HEK293 (cell line): ENCODE results near the gene PLCZ1.

Experiments used
- CTCF ChIA-PET: fragments of 350-600 bp; formaldehyde crosslinking; extraction: SDS; loops from one replicate; lab custom pipeline; 2021; ENCODE audit warnings: antibody characterized with exemption; lab: Yijun Ruan, JAX
- POLR2A ChIA-PET: fragments of 300-600 bp; formaldehyde crosslinking; extraction: SDS; loops from one replicate; lab custom pipeline; 2020; ENCODE audit warnings: antibody characterized with exemption, inconsistent platforms; lab: Yijun Ruan, JAX
- H3K27ac ChIP-seq: fragments of 200-500 bp; sonication (Bioruptor generic); 2 replicates; pipeline ENCODE4 v1.5.1; 2014; ENCODE audit warnings: low read depth, low read length, control low read depth, inconsistent platforms; ENCODE audit errors: extremely low read depth
- H3K36me3 ChIP-seq, 2 experiments: fragments of 200-500 bp in 1 of 2; sonication (Bioruptor generic) in 1 of 2; 1 replicate in 1 of 2; 2 replicates in 1 of 2; pipeline ENCODE4 v1.5.1; 2014 to 2017; ENCODE audit warnings: inconsistent platforms in 2 of 2, low read length in 2 of 2; ENCODE audit not compliant: control insufficient read depth in 2 of 2, insufficient read depth in 1 of 2
- H3K4me1 ChIP-seq: fragments of 200-500 bp; sonication (Bioruptor generic); 2 replicates; pipeline ENCODE4 v1.5.1; 2014; ENCODE audit warnings: mild to moderate bottlenecking, low read length, inconsistent platforms; ENCODE audit not compliant: control insufficient read depth, insufficient read depth
- H3K4me3 ChIP-seq: 2 replicates; pipeline ENCODE4 v1.5.1; 2011; ENCODE audit warnings: low read depth, mild to moderate bottlenecking, control low read depth, low read length, moderate library complexity
- H3K9me3 ChIP-seq: fragments of 200-500 bp; sonication (Bioruptor generic); 2 replicates; pipeline ENCODE4 v1.5.1; 2014; ENCODE audit warnings: low read depth, low read length, inconsistent platforms; ENCODE audit not compliant: control insufficient read depth, insufficient read depth
- GLI4 ChIP-seq: fragments of 450-650 bp; formaldehyde crosslinking; IDR thresholded peaks from 2 replicates; pipeline ENCODE4 v1.5.1; 2016; ENCODE audit warnings: missing biosample characterization, missing genetic modification characterization
- MZF1 ChIP-seq: fragments of 450-650 bp; formaldehyde crosslinking; IDR thresholded peaks from 2 replicates; pipeline ENCODE4 v1.5.1; 2017; ENCODE audit warnings: missing biosample characterization, missing genetic modification characterization, borderline replicate concordance
- REPIN1 ChIP-seq: fragments of 450-650 bp; formaldehyde crosslinking; IDR thresholded peaks from 2 replicates; pipeline ENCODE4 v1.5.1; 2017; ENCODE audit warnings: missing biosample characterization, missing genetic modification characterization, low read depth
- SALL2 ChIP-seq: fragments of 450-650 bp; formaldehyde crosslinking; IDR thresholded peaks from 2 replicates; pipeline ENCODE4 v1.5.0; 2017; ENCODE audit warnings: missing biosample characterization, mild to moderate bottlenecking, missing genetic modification characterization, borderline replicate concordance
- SETDB1 ChIP-seq: IDR thresholded peaks from one replicate; pipeline ENCODE4 v1.6.1; 2017; ENCODE audit warnings: mild to moderate bottlenecking, low read length, moderate library complexity, mixed read lengths; ENCODE audit not compliant: insufficient read length
- TRIM28 ChIP-seq: IDR thresholded peaks from 2 replicates; pipeline ENCODE4 v1.6.1; 2011; ENCODE audit warnings: low read length, control low read depth, borderline replicate concordance
- ZBTB20 ChIP-seq: fragments of 450-650 bp; formaldehyde crosslinking; IDR thresholded peaks from 2 replicates; pipeline ENCODE4 v1.5.1; 2016; ENCODE audit warnings: missing biosample characterization, missing genetic modification characterization
- ZNF112 ChIP-seq: fragments of 450-650 bp; formaldehyde crosslinking; IDR thresholded peaks from 2 replicates; pipeline ENCODE4 v1.5.0; 2017; ENCODE audit warnings: missing biosample characterization, missing genetic modification characterization
- ZNF133 ChIP-seq: fragments of 450-650 bp; formaldehyde crosslinking; IDR thresholded peaks from 2 replicates; pipeline ENCODE4 v1.5.1; 2016; ENCODE audit warnings: missing biosample characterization, missing genetic modification characterization
- ZNF16 ChIP-seq: fragments of 450-650 bp; formaldehyde crosslinking; IDR thresholded peaks from 2 replicates; pipeline ENCODE4 v1.5.1; 2016; ENCODE audit warnings: low read depth, missing biosample characterization, missing genetic modification characterization
- ZNF350 ChIP-seq: fragments of 450-650 bp; formaldehyde crosslinking; IDR thresholded peaks from 2 replicates; pipeline ENCODE4 v1.5.0; 2017; ENCODE audit warnings: missing biosample characterization, mild to moderate bottlenecking, missing genetic modification characterization
- ZNF391 ChIP-seq: fragments of 450-650 bp; formaldehyde crosslinking; IDR thresholded peaks from 2 replicates; pipeline ENCODE4 v1.5.1; 2016; ENCODE audit warnings: low read depth, missing biosample characterization, missing genetic modification characterization, borderline replicate concordance
- ZNF48 ChIP-seq: fragments of 450-650 bp; formaldehyde crosslinking; IDR thresholded peaks from 2 replicates; pipeline ENCODE4 v1.5.1; 2016; ENCODE audit warnings: missing biosample characterization, missing genetic modification characterization
- ZNF529 ChIP-seq: fragments of 450-650 bp; formaldehyde crosslinking; IDR thresholded peaks from 2 replicates; pipeline ENCODE4 v1.5.1; 2017; ENCODE audit warnings: missing genetic modification characterization, missing biosample characterization; ENCODE audit not compliant: insufficient replicate concordance
- ZNF549 ChIP-seq: fragments of 450-650 bp; IDR thresholded peaks from 2 replicates; pipeline ENCODE4 v1.5.1; 2018; ENCODE audit warnings: missing biosample characterization, missing genetic modification characterization, mild to moderate bottlenecking, inconsistent platforms, moderate library complexity
- ZNF621 ChIP-seq: fragments of 450-650 bp; formaldehyde crosslinking; IDR thresholded peaks from 2 replicates; pipeline ENCODE4 v1.5.1; 2017; ENCODE audit warnings: missing biosample characterization, missing genetic modification characterization
- ZNF626 ChIP-seq: fragments of 450-650 bp; sonication (Bioruptor Pico); formaldehyde crosslinking; IDR thresholded peaks from 2 replicates; pipeline ENCODE4 v1.5.1; 2018; ENCODE audit warnings: missing biosample characterization, missing genetic modification characterization, inconsistent platforms
- ZNF777 ChIP-seq: fragments of 450-650 bp; formaldehyde crosslinking; IDR thresholded peaks from 2 replicates; pipeline ENCODE4 v1.5.1; 2017; ENCODE audit warnings: missing biosample characterization, missing genetic modification characterization, borderline replicate concordance
- ZNF791 ChIP-seq: fragments of 450-650 bp; formaldehyde crosslinking; IDR thresholded peaks from 2 replicates; pipeline ENCODE4 v1.5.1; 2016; ENCODE audit warnings: missing biosample characterization, missing genetic modification characterization
- ZNF830 ChIP-seq: fragments of 450-650 bp; IDR thresholded peaks from 2 replicates; pipeline ENCODE4 v1.5.0; 2018; ENCODE audit warnings: missing biosample characterization, missing genetic modification characterization, low read depth, mild to moderate bottlenecking, moderate library complexity
- ZNF837 ChIP-seq: fragments of 450-650 bp; formaldehyde crosslinking; IDR thresholded peaks from 2 replicates; pipeline ENCODE4 v1.5.1; 2016; ENCODE audit warnings: missing biosample characterization, missing genetic modification characterization
- ZSCAN16 ChIP-seq: fragments of 450-650 bp; formaldehyde crosslinking; IDR thresholded peaks from 2 replicates; pipeline ENCODE4 v1.5.1; 2016; ENCODE audit warnings: missing biosample characterization, missing genetic modification characterization
- TF ChIP-seq, protein P1 (sequence below): fragments of 450-650 bp; formaldehyde crosslinking; IDR thresholded peaks from 2 replicates; pipeline ENCODE4 v1.5.1; 2016; ENCODE audit warnings: missing biosample characterization, missing genetic modification characterization
- TF ChIP-seq, protein P2 (sequence below): fragments of 450-650 bp; formaldehyde crosslinking; IDR thresholded peaks from 2 replicates; pipeline ENCODE4 v1.5.1; 2017; ENCODE audit warnings: missing biosample characterization, missing genetic modification characterization
- TF ChIP-seq, protein P3 (sequence below): fragments of 450-650 bp; formaldehyde crosslinking; IDR thresholded peaks from 2 replicates; pipeline ENCODE4 v1.5.1; 2016; ENCODE audit warnings: missing biosample characterization, missing genetic modification characterization
- TF ChIP-seq, protein P4 (sequence below): fragments of 450-650 bp; formaldehyde crosslinking; IDR thresholded peaks from 2 replicates; pipeline ENCODE4; 2016; ENCODE audit warnings: missing biosample characterization, missing genetic modification characterization

The PLCZ1 gene

DNA sequence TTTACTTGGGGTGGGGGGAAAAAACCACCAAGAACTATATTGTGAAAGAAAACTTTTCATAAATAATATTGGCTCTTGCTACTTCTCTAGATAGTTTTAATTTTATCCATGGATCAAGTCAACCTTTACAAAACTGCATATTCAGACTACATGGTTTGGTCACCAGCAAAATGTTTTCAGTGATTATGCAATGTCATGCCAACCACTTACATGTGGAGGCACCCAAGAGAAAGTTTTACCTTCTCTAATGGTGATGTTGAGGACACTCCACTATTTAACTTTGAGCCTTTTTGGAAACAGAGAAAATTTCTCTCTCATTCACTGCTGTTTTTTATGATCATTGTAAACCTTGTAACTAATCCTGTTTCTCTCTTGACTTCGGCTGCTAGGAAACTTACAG lies 21.6 kb downstream of the PLCZ1 start:
- TF ChIP-seq ZNF391 (tag by site-specific recombination) (no peak), ZNF48 (tag by site-specific recombination) (no peak), TRIM28 (no peak), MZF1 (no peak), ZNF830 (tag by site-specific recombination) (no peak), ZNF791 (tag by site-specific recombination) (no peak), ZNF837 (tag by site-specific recombination) (no peak), ZNF549 (tag by site-specific recombination) (no peak), ZNF133 (no peak), ZNF777 (tag by site-specific recombination) (no peak), SALL2 (no peak)
- TF ChIP-seq, protein P1, sequence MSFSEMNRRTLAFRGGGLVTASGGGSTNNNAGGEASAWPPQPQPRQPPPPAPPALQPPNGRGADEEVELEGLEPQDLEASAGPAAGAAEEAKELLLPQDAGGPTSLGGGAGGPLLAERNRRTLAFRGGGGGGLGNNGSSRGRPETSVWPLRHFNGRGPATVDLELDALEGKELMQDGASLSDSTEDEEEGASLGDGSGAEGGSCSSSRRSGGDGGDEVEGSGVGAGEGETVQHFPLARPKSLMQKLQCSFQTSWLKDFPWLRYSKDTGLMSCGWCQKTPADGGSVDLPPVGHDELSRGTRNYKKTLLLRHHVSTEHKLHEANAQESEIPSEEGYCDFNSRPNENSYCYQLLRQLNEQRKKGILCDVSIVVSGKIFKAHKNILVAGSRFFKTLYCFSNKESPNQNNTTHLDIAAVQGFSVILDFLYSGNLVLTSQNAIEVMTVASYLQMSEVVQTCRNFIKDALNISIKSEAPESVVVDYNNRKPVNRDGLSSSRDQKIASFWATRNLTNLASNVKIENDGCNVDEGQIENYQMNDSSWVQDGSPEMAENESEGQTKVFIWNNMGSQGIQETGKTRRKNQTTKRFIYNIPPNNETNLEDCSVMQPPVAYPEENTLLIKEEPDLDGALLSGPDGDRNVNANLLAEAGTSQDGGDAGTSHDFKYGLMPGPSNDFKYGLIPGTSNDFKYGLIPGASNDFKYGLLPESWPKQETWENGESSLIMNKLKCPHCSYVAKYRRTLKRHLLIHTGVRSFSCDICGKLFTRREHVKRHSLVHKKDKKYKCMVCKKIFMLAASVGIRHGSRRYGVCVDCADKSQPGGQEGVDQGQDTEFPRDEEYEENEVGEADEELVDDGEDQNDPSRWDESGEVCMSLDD, result no peak
- CTCF ChIA-PET, result no interaction called here

DNA sequence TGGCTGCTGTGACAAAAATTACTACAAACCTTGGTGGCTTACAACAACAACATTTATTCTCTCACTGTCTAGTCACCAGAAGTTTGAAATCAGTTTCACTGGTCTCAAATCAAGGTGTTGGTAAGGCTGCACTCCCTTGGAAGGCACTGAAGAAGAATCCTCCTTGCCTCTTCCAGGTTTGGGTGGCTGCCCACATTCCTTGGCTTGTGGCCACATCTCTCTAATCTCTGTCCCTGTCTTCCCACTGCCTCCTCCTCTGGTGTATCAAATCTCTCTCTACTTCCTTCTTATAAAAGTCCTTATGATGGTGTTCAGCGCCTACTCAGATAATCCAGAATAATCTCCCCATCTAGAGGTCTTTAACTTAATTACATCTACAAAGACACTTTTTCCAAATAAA lies 31.0 kb downstream of the PLCZ1 start:
- ChIA-PET POLR2A (no interaction called here), CTCF (no interaction called here)
- Histone ChIP-seq H3K36me3 (no peaks in the 10 kb centered on the region), H3K4me3 (no peak overlapping the region), H3K27ac (no peak overlapping the region), H3K4me1 (no peaks in the 10 kb centered on the region), H3K9me3 (no peaks in the 10 kb centered on the region)
- TF ChIP-seq, protein P2, sequence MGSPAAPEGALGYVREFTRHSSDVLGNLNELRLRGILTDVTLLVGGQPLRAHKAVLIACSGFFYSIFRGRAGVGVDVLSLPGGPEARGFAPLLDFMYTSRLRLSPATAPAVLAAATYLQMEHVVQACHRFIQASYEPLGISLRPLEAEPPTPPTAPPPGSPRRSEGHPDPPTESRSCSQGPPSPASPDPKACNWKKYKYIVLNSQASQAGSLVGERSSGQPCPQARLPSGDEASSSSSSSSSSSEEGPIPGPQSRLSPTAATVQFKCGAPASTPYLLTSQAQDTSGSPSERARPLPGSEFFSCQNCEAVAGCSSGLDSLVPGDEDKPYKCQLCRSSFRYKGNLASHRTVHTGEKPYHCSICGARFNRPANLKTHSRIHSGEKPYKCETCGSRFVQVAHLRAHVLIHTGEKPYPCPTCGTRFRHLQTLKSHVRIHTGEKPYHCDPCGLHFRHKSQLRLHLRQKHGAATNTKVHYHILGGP, result no peak
- TF ChIP-seq GLI4 (tag by site-specific recombination) (no peak), ZNF112 (tag by site-specific recombination) (no peak), ZNF16 (tag by site-specific recombination) (no peak), ZNF350 (tag by site-specific recombination) (no peak), SETDB1 (peak; percentile 41), REPIN1 (tag by site-specific recombination) (no peak), ZSCAN16 (tag by site-specific recombination) (no peak)

More for the DNA sequence above, 21.6 kb downstream of the PLCZ1 start:
- no peaks in the 10 kb centered on the region for H3K36me3 ChIP-seq
- no peaks in the 10 kb centered on the region for H3K4me1 ChIP-seq
- no peak overlapping the region for H3K4me3 ChIP-seq
- H3K9me3 ChIP-seq, result no peaks in the 10 kb centered on the region
- POLR2A ChIA-PET, result no interaction called here
- no peak overlapping the region for H3K27ac ChIP-seq

DNA sequence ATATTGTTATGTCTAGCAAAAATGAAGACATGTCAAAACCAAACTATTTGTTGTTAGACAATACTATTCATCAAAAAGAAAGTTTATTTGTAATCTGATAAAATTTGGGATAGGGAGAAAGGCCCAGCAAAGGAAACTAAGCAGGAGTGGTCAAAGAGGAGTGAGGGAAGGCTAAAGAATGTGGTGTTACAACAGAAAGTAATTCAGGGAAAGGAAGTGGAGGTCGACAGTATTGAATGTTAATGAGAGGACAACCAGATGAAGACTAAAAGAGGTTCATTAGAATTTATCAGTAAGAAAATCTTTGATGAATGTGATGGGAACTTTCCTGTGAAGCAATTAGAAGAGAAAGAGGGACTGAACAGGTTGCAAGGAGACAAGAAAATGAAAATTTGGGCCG lies 33.9 kb downstream of the PLCZ1 start:
- Histone ChIP-seq H3K9me3 (no peaks in the 10 kb centered on the region), H3K36me3 (no peaks in the 10 kb centered on the region), H3K4me3 (no peak overlapping the region), H3K27ac (no peak overlapping the region), H3K4me1 (no peaks in the 10 kb centered on the region)
- CTCF ChIA-PET, result no interaction called here
- POLR2A ChIA-PET, result no interaction called here
- TF ChIP-seq ZBTB20, result no peak
- TF ChIP-seq ZNF626 (tag by site-specific recombination), result no peak
- no peak for TF ChIP-seq ZNF529 (tag by site-specific recombination)
- TF ChIP-seq, protein P3, sequence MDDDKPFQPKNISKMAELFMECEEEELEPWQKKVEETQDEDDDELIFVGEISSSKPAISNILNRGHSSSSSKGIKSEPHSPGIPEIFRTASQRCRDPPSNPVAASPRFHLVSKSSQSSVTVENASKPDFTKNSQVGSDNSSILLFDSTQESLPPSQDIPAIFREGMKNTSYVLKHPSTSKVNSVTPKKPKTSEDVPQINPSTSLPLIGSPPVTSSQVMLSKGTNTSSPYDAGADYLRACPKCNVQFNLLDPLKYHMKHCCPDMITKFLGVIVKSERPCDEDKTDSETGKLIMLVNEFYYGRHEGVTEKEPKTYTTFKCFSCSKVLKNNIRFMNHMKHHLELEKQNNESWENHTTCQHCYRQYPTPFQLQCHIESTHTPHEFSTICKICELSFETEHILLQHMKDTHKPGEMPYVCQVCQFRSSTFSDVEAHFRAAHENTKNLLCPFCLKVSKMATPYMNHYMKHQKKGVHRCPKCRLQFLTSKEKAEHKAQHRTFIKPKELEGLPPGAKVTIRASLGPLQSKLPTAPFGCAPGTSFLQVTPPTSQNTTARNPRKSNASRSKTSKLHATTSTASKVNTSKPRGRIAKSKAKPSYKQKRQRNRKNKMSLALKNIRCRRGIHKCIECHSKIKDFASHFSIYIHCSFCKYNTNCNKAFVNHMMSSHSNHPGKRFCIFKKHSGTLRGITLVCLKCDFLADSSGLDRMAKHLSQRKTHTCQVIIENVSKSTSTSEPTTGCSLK, result no peak
- TF ChIP-seq ZNF133, result no peak
- no peak for TF ChIP-seq ZNF621 (tag by site-specific recombination)
- TF ChIP-seq, protein P4, sequence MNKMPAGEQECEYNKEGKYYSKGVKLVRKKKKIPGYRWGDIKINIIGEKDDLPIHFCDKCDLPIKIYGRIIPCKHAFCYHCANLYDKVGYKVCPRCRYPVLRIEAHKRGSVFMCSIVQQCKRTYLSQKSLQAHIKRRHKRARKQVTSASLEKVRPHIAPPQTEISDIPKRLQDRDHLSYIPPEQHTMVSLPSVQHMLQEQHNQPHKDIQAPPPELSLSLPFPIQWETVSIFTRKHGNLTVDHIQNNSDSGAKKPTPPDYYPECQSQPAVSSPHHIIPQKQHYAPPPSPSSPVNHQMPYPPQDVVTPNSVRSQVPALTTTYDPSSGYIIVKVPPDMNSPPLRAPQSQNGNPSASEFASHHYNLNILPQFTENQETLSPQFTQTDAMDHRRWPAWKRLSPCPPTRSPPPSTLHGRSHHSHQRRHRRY, result no peak
